ENCODE measurements around the gene TULP4. TPM values are rescaled to one million over a fixed set of nuclear protein-coding genes. Genes with fewer than 3 reads are reported as not detected.
"Not testable (repeated sequence)": the region's sequence is repeated elsewhere in the genome, so short reads cannot be mapped to it uniquely, and the experiment has no call there.

The TULP4 gene
- total RNA-seq, 4 donors from 2014 or later: 76.7 to 118 (median 95.7) TPM

- no peak for DNase-seq (ENCODE audit: low spot score)
- TF ChIP-seq, protein P1, sequence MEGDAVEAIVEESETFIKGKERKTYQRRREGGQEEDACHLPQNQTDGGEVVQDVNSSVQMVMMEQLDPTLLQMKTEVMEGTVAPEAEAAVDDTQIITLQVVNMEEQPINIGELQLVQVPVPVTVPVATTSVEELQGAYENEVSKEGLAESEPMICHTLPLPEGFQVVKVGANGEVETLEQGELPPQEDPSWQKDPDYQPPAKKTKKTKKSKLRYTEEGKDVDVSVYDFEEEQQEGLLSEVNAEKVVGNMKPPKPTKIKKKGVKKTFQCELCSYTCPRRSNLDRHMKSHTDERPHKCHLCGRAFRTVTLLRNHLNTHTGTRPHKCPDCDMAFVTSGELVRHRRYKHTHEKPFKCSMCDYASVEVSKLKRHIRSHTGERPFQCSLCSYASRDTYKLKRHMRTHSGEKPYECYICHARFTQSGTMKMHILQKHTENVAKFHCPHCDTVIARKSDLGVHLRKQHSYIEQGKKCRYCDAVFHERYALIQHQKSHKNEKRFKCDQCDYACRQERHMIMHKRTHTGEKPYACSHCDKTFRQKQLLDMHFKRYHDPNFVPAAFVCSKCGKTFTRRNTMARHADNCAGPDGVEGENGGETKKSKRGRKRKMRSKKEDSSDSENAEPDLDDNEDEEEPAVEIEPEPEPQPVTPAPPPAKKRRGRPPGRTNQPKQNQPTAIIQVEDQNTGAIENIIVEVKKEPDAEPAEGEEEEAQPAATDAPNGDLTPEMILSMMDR (IDR thresholded peaks at IDR 0.05): no peak
- no peak for ATAC-seq (ENCODE audit: low FRiP score)
These were observed 204.8 kb downstream of the TULP4 start for GRCh38 chr6:158517038-158517437.

DNA sequence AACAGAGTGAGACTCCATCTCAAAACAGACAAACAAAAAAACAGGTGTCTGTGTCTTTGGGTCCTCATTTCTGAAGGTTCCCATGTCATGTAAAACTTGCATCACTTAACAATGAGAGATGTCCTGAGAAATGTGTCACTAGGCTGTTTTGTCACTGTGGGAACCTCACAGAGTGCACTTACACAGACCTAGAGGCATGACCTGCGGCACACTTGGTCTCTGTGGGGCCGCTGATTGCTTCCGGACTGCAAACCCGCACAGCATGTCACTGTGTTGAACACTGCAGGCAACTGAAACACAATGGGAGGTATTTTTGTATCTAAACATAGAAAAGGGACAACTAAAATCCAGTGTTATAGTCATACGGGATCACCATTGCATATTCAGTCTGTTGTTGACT is 205.3 kb downstream of the TULP4 start:
- TF ChIP-seq, protein P1 (IDR thresholded peaks at IDR 0.05): no peak
- ATAC-seq (ENCODE audit: low FRiP score): no peak
- DNase-seq (ENCODE audit: low spot score): no peak

GRCh38 chr6:158518191-158519127 is 206.2 kb downstream of the TULP4 start:
- TF ChIP-seq, protein P1 (IDR thresholded peaks at IDR 0.05): no peak
- DNase-seq (ENCODE audit: low spot score) (no peak), ATAC-seq (ENCODE audit: low FRiP score) (peak; percentile 86)

GRCh38 chr6:158519300-158519699 is 207.0 kb downstream of the TULP4 start:
- DNase-seq (ENCODE audit: low spot score): no peak

GRCh38 chr6:158519761-158520160 is 207.5 kb downstream of the TULP4 start:
- ATAC-seq (ENCODE audit: low FRiP score) (no peak), DNase-seq (ENCODE audit: low spot score) (no peak)
- TF ChIP-seq, protein P1 (IDR thresholded peaks at IDR 0.05): no peak

More at GRCh38 chr6:158519300-158519699, 207.0 kb downstream of the TULP4 start:
- no peak for ATAC-seq (ENCODE audit: low FRiP score)
- TF ChIP-seq, protein P1 (IDR thresholded peaks at IDR 0.05): no peak

DNA sequence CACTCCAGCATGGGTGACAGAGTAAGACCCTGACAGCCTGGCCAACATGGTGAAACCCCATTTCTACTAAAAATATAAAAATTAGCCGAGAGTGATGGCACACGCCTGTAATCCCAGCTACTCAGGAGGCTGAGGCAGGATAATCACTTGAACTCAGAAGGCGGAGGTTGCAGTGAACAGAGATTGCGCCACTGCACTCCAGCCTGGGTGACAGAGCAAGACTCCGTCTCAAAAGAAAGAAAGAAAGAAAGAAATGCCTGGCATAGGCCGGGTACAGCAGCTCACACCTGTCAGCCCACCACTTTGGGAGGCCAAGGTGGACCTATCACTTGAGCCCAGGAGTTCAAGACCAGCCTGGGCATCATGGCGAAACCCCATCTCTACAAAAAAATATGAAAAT is 208.7 kb downstream of the TULP4 start:
- ATAC-seq (ENCODE audit: low FRiP score); DNase-seq (ENCODE audit: low spot score): not testable (repeated sequence)

- no peak for ATAC-seq (ENCODE audit: low FRiP score)
- DNase-seq (ENCODE audit: low spot score): no peak
- TF ChIP-seq, protein P1 (IDR thresholded peaks at IDR 0.05): no peak
These were observed 209.5 kb downstream of the TULP4 start for GRCh38 chr6:158521759-158522158.

Measured in omental fat pad (tissue), 4 donors.